ENCODE measurements around the gene LRFN4.
A peak's percentile ranks its signal among the peaks of the same experiment; 100 is the strongest.

Gene LRFN4

DNA sequence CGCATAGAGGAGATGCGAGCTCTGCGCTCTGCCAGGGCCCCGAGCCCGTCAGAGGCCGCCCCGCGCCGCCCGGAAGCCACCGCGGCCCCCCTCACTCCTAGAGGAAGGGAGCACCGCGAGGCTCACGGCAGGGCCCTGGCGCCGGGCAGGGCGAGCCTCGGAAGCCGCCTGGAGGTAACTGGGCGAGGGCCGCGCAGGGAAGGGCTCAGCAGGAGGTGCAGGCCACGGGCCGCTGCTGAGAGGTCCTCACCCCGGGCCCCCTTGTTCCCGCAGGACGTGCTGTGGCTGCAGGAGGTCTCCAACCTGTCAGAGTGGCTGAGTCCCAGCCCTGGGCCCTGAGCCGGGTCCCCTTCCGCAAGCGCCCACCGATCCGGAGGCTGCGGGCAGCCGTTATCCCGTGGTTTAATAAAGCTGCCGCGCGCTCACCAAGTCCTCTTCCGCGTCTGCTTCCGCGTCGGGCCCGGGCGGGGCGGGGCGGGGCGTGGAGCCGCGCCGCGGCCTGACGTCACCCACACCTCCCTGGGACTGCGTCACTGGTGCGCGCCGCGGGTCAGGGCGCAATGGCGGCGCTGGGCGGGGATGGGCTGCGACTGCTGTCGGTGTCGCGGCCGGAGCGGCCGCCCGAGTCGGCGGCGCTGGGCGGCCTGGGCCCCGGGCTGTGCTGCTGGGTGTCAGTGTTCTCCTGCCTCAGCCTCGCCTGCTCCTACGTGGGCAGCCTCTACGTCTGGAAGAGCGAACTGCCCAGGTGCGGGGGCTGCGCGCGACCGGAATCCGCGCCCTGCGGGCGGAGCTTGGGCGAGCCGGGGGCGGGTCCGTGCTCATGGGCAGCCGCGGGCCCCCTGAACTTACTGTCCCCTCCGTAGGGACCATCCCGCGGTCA lies 13.7 kb upstream of the LRFN4 start, which contains the start of gene RCE1:
TSS of gene RCE1 (plus strand) at position 546 of the 880 bp plus-strand sequence. CDS start at position 561, 15 bp downstream.
- peak within 1 kb of the TSS; percentile 90 to 97 for H3K4me3 ChIP-seq (ENCODE audit: low read length in 2 of 2)
- peak within 1 kb of the TSS; percentile 53 for H4K91ac ChIP-seq (ENCODE audit: low read depth, low read length, poor library complexity)
- H3K9ac ChIP-seq (ENCODE audit: low read depth, low read length, poor library complexity) = peak within 1 kb of the TSS; percentile 98
- no peaks in the 10 kb centered on the region for H3K9me3 ChIP-seq (replicated peaks in 1 of 2; ENCODE audit: control insufficient read depth in 2 of 2, insufficient read depth in 1 of 2, low read depth in 1 of 2, low read length in 2 of 2)
- H3K4me2 ChIP-seq (ENCODE audit: insufficient read depth, low read length, poor library complexity, severe bottlenecking) = peak within 1 kb of the TSS; percentile 84
- peak; percentile 91 for DNase-seq (ENCODE audit: low spot score)
- peak within 1 kb of the TSS; percentile 94 for H3K14ac ChIP-seq (ENCODE audit: low read length)
- H3K4me1 ChIP-seq (ENCODE audit: control insufficient read depth in 2 of 2, insufficient read depth in 1 of 2, low read depth in 1 of 2, low read length in 2 of 2) = peaks cover 7 to 9% of the 10 kb centered on the region in 2 donors
- H4K8ac ChIP-seq (ENCODE audit: low read depth, low read length) = peak within 1 kb of the TSS; percentile 96
- no peak within 1 kb of the TSS for H2BK12ac ChIP-seq (ENCODE audit: low read length)
- H3K79me1 ChIP-seq (ENCODE audit: low read depth, low read length) = peaks cover 18% of the 10 kb centered on the region
- H3K27ac ChIP-seq (replicated peaks; ENCODE audit: low read length) = peak within 1 kb of the TSS; percentile 75
- peak within 1 kb of the TSS; percentile 81 for H2BK120ac ChIP-seq (ENCODE audit: low read depth, low read length)
- peak within 1 kb of the TSS; percentile 87 for H2BK5ac ChIP-seq (ENCODE audit: low read length)
- H2AFZ ChIP-seq (ENCODE audit: low read length) = peak within 1 kb of the TSS; percentile 99
- WGBS, 2 donors (ENCODE audit: extremely low coverage in 2 of 2, insufficient read length in 2 of 2, insufficient replicate concordance in 1 of 2) = no CpG with 5 or more reads among the region's 98 CpGs
- H3K18ac ChIP-seq (ENCODE audit: low read length) = peak within 1 kb of the TSS; percentile 99
- peak within 1 kb of the TSS; percentile 84 for H3K4ac ChIP-seq (ENCODE audit: low read length)
- H2AK5ac ChIP-seq (ENCODE audit: low read depth, low read length) = peak within 1 kb of the TSS; percentile 86
- no peaks in the 10 kb centered on the region for H3K27me3 ChIP-seq (ENCODE audit: control insufficient read depth in 3 of 3, insufficient read depth in 3 of 3, low read depth in 1 of 3, low read length in 3 of 3)
- H2BK15ac ChIP-seq (ENCODE audit: low read length) = no peak within 1 kb of the TSS
- H3K23ac ChIP-seq (ENCODE audit: low read depth, low read length, poor library complexity) = peak within 1 kb of the TSS; percentile 99
- peaks cover 34 to 65% of the 10 kb centered on the region in 2 donors for H3K36me3 ChIP-seq (replicated peaks in 1 of 2; ENCODE audit: control insufficient read depth in 2 of 2, insufficient read depth in 2 of 2, low read length in 2 of 2)

GRCh38 chr11:66843776-66844495 lies 12.9 kb upstream of the LRFN4 start:
- Histone ChIP-seq H4K8ac (ENCODE audit: low read depth, low read length) (peak overlapping the region; percentile 65), H2BK15ac (ENCODE audit: low read length) (no peak overlapping the region), H3K9ac (ENCODE audit: low read depth, low read length, poor library complexity) (peak overlapping the region; percentile 98), H4K91ac (ENCODE audit: low read depth, low read length, poor library complexity) (peak overlapping the region; percentile 53), H3K4me1 (ENCODE audit: control insufficient read depth in 2 of 2, insufficient read depth in 1 of 2, low read depth in 1 of 2, low read length in 2 of 2) (peaks cover 7 to 9% of the 10 kb centered on the region in 2 donors), H3K79me1 (ENCODE audit: low read depth, low read length) (peaks cover 18% of the 10 kb centered on the region), H2AFZ (ENCODE audit: low read length) (peak overlapping the region; percentile 99), H3K27me3 (ENCODE audit: control insufficient read depth in 3 of 3, insufficient read depth in 3 of 3, low read depth in 1 of 3, low read length in 3 of 3) (no peaks in the 10 kb centered on the region), H3K4ac (ENCODE audit: low read length) (peak overlapping the region; percentile 38), H3K27ac (replicated peaks; ENCODE audit: low read length) (no peak overlapping the region), H3K23ac (ENCODE audit: low read depth, low read length, poor library complexity) (peak overlapping the region; percentile 99), H2AK5ac (ENCODE audit: low read depth, low read length) (peak overlapping the region; percentile 86), H3K36me3 (replicated peaks in 1 of 2; ENCODE audit: control insufficient read depth in 2 of 2, insufficient read depth in 2 of 2, low read length in 2 of 2) (peaks cover 38 to 68% of the 10 kb centered on the region in 2 donors), H2BK12ac (ENCODE audit: low read length) (no peak overlapping the region), H3K4me3 (ENCODE audit: low read length in 2 of 2) (peak overlapping the region; percentile 90 to 97), H2BK5ac (ENCODE audit: low read length) (peak overlapping the region; percentile 87), H3K18ac (ENCODE audit: low read length) (peak overlapping the region; percentile 99), H3K14ac (ENCODE audit: low read length) (peak overlapping the region; percentile 94), H2BK120ac (ENCODE audit: low read depth, low read length) (peak overlapping the region; percentile 81), H3K4me2 (ENCODE audit: insufficient read depth, low read length, poor library complexity, severe bottlenecking) (peak overlapping the region; percentile 84), H3K9me3 (replicated peaks in 1 of 2; ENCODE audit: control insufficient read depth in 2 of 2, insufficient read depth in 1 of 2, low read depth in 1 of 2, low read length in 2 of 2) (no peaks in the 10 kb centered on the region)
- WGBS, 2 donors (ENCODE audit: extremely low coverage in 2 of 2, insufficient read length in 2 of 2, insufficient replicate concordance in 1 of 2) = no CpG with 5 or more reads among the region's 16 CpGs
- DNase-seq (ENCODE audit: low spot score) = no peak

DNA sequence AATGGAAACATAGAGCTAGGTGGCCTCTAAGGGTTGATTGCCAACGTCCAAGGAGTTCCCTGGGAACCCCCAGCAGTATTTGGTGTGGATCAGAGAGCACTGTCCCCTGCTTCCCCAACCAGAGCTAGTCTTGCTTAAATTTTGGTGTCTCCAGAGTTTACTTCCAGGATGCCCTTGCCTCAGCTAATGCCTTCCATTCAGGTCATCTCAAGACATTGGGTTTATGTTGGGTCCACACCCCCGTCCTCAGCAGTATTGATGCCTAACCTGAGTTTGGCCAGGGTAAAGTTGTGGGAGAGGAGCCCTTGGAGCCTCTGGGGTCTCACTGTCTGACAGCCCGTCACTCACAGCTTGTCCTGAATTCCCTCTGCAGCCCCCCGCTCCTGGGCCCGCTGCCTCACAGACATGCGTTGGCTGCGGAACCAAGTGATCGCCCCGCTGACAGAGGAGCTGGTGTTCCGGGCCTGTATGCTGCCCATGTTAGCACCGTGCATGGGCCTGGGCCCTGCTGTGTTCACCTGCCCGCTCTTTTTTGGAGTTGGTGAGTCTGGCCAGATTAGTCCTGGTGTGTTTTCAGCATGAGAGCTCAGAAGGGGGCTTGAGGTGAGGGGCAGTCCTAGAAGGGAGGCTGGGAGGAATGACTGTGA lies 12.2 kb upstream of the LRFN4 start:
- H3K4ac ChIP-seq (ENCODE audit: low read length) = no peak overlapping the region
- H3K23ac ChIP-seq (ENCODE audit: low read depth, low read length, poor library complexity) = no peak overlapping the region
- no peak overlapping the region for H4K8ac ChIP-seq (ENCODE audit: low read depth, low read length)
- no peak overlapping the region for H4K91ac ChIP-seq (ENCODE audit: low read depth, low read length, poor library complexity)
- H3K4me1 ChIP-seq (ENCODE audit: control insufficient read depth in 2 of 2, insufficient read depth in 1 of 2, low read depth in 1 of 2, low read length in 2 of 2) = peaks cover 7 to 9% of the 10 kb centered on the region in 2 donors
- no peak overlapping the region for H2AFZ ChIP-seq (ENCODE audit: low read length)
- H3K4me2 ChIP-seq (ENCODE audit: insufficient read depth, low read length, poor library complexity, severe bottlenecking) = peak overlapping the region; percentile 84
- no peaks in the 10 kb centered on the region for H3K9me3 ChIP-seq (replicated peaks in 1 of 2; ENCODE audit: control insufficient read depth in 2 of 2, insufficient read depth in 1 of 2, low read depth in 1 of 2, low read length in 2 of 2)
- H3K27me3 ChIP-seq (ENCODE audit: control insufficient read depth in 3 of 3, insufficient read depth in 3 of 3, low read depth in 1 of 3, low read length in 3 of 3) = no peaks in the 10 kb centered on the region
- no peak overlapping the region for H2AK5ac ChIP-seq (ENCODE audit: low read depth, low read length)
- no peak for DNase-seq (ENCODE audit: low spot score)
- H2BK15ac ChIP-seq (ENCODE audit: low read length) = no peak overlapping the region
- H3K18ac ChIP-seq (ENCODE audit: low read length) = no peak overlapping the region
- H2BK5ac ChIP-seq (ENCODE audit: low read length) = peak overlapping the region; percentile 87
- H2BK120ac ChIP-seq (ENCODE audit: low read depth, low read length) = no peak overlapping the region
- H2BK12ac ChIP-seq (ENCODE audit: low read length) = no peak overlapping the region
- H3K9ac ChIP-seq (ENCODE audit: low read depth, low read length, poor library complexity) = no peak overlapping the region
- WGBS, 2 donors (ENCODE audit: extremely low coverage in 2 of 2, insufficient read length in 2 of 2, insufficient replicate concordance in 1 of 2) = no CpG with 5 or more reads among the region's 12 CpGs
- peaks cover 35 to 68% of the 10 kb centered on the region in 2 donors for H3K36me3 ChIP-seq (replicated peaks in 1 of 2; ENCODE audit: control insufficient read depth in 2 of 2, insufficient read depth in 2 of 2, low read length in 2 of 2)
- H3K4me3 ChIP-seq (ENCODE audit: low read length in 2 of 2) = peak overlapping the region in 1 of 2 donors; percentile 90
- no peak overlapping the region for H3K27ac ChIP-seq (replicated peaks; ENCODE audit: low read length)
- no peak overlapping the region for H3K14ac ChIP-seq (ENCODE audit: low read length)
- peaks cover 18% of the 10 kb centered on the region for H3K79me1 ChIP-seq (ENCODE audit: low read depth, low read length)

Data from neuronal stem cell (in vitro differentiated cells).